Heart left ventricle (tissue), 16 donors: ENCODE results near the gene AFAP1L2. TPM values are rescaled to one million over a fixed set of nuclear protein-coding genes. Genes with fewer than 3 reads are reported as not detected.
A peak's percentile ranks its signal among the peaks of the same experiment; 100 is the strongest.

Experiments
- ATAC-seq, 4 donors: fragments of 200-7000 bp; cut with Tn5 transposase; one replicate each; pipeline ENCODE4 v1.9.1; 2020 to 2022; ENCODE audit warnings: moderate library complexity in 4 of 4, mild to moderate bottlenecking in 3 of 4, moderate number of reproducible peaks in 1 of 4
- DNase-seq, 5 donors: peaks; one replicate each; pipeline ENCODE4 v3.0.0-alpha.2; 2020
- H3K27ac ChIP-seq, 12 donors: fragments of 200-600 bp; sonication (generic) in 4 of 12; one replicate each; pipeline versions ENCODE4 v1.5.0 to v1.8.0; 2016 to 2022; ENCODE audit warnings: mild to moderate bottlenecking in 2 of 12
- H3K27me3 ChIP-seq, 9 donors: fragments of 200-600 bp; sonication (generic) in 2 of 9; one replicate each; pipeline versions ENCODE4 v1.5.1 to v1.8.0; 2016 to 2022; ENCODE audit warnings: mild to moderate bottlenecking in 3 of 9
- H3K36me3 ChIP-seq, 9 donors: fragments of 200-600 bp; sonication (generic) in 2 of 9; one replicate each; pipeline versions ENCODE4 v1.5.0 to v1.8.0; 2018 to 2022; ENCODE audit warnings: mild to moderate bottlenecking in 2 of 9
- H3K4me1 ChIP-seq, 12 donors: fragments of 200-600 bp; sonication (generic) in 4 of 12; one replicate each; pipeline versions ENCODE4 v1.5.0 to v1.8.0; 2016 to 2022; ENCODE audit warnings: mild to moderate bottlenecking in 3 of 12
- H3K4me3 ChIP-seq, 12 donors: fragments of 200-600 bp; sonication (generic) in 4 of 12; one replicate each; pipeline versions ENCODE4 v1.5.0 to v1.8.0; 2017 to 2022; ENCODE audit warnings: mild to moderate bottlenecking in 9 of 12, moderate library complexity in 4 of 12
- H3K9me3 ChIP-seq, 12 donors: fragments of 200-600 bp; sonication (generic) in 4 of 12; one replicate each; pipeline versions ENCODE4 v1.5.0 to v1.8.0; 2016 to 2022; ENCODE audit warnings: mild to moderate bottlenecking in 1 of 12
- CTCF ChIP-seq, 12 donors: fragments of 200-600 bp; sonication (generic) in 4 of 12; IDR thresholded peaks; one replicate each; pipeline versions ENCODE4 v1.5.0 to v1.8.0; 2018 to 2022; ENCODE audit warnings: antibody characterized with exemption in 12 of 12, mild to moderate bottlenecking in 5 of 12
- POLR2A ChIP-seq, 2 donors: fragments of 450-650 bp; IDR thresholded peaks; one replicate each; pipeline ENCODE4 v1.6.1; 2017; ENCODE audit warnings: antibody characterized with exemption in 2 of 2, mild to moderate bottlenecking in 2 of 2, moderate library complexity in 2 of 2
- WGBS, 4 donors: extraction: QIAGEN DNeasy Blood & Tissue Kit in 2 of 4; methylation state at CpG; one replicate each; pipeline versions ENCODE4 v1.1.5 to v1.1.7; 2013 to 2018; 5-methylcytosine and 5-hydroxymethylcytosine counted together
- intact Hi-C, 10 donors: fragments of 100-400 bp; cut with DNase I; formaldehyde crosslinking; loops; one replicate each; pipeline versions ENCODE4 v1.11.1 to v1.14.2; 2022
- polyA plus RNA-seq, 2 donors: library from polyadenylated mRNA; stranded (reverse); fragments of 200-250 nt; gene quantifications; one replicate each; pipeline ENCODE4 v1.2.3, GENCODE V29; 2013
- total RNA-seq, 9 donors: library from RNA; depleted of rRNA in 2 of 9; stranded (reverse); fragments of >200 nt in 2 of 9; fragmentation: NEBNext Ultra II Directional in 3 of 9; extraction: Animal tissue kit (Norgen Biotek cat#: 25700) in 3 of 9; gene quantifications; one replicate each; pipeline versions ENCODE4 v1.1.0 to v1.2.4, GENCODE V29; 2016 to 2023
- donor health status: ischemic (EF 13 %, LVEDD 7.1; RV severe dilation, severe dysfunction).
- donor health status: healthy with polysubstance abuse.
- donor health status: DM: no; HTN: yes; CAD: no.
- donor health status: DM: no; HTN: no; CAD: no.
- donor health status: ischemic (EF 25% LVEDD 6.9; RV normal size, moderate dysfunction).
- donor health status: ischemic (EF 25% LVEDD 5.7; RV mildly dilated, moderate dysfunction).
- donor health status: healthy.
- donor health status: DM: yes; HTN: yes; CAD: no.
- donor health status: ischemic (EF 35%, LVEDD 5.7; RV mildly dilated, moderate dysfunction).
- donor health status: nonischemic (EF 11% LVEDD 7.7; RV severe dilation, severe dysfunction).
- donor health status: DM: yes; HTN: yes; CAD: no.
- donor health status: PGD.
- donor health status: ischemic (EF 29% LVEDD 5.4; RV normal size, mild dysfunction).
- donor health status: nonischemic (EF 23%, LVEDD 6.1; RV moderate dilation, normal function).

AFAP1L2 gene
- total and polyA plus RNA-seq, 11 donors, result 2.8 to 8.2 (median 4.3) TPM

GRCh38 chr10:114430688-114431413 is 26.5 kb upstream of the AFAP1L2 start:
- no peak overlapping the region for H3K27ac ChIP-seq
- intact Hi-C loops, result loop anchor here in 1 of 10 donors (5.0 kb wide), 1 partner anchor 129 kb away; no protein-coding TSS in a partner anchor
- DNase-seq (no peak), ATAC-seq (no peak)
- TF ChIP-seq POLR2A (IDR thresholded peaks at IDR 0.05), result no peak
- TF ChIP-seq CTCF (IDR thresholded peaks at IDR 0.05), result no peak
- H3K9me3 ChIP-seq, result no peaks in the 10 kb centered on the region
- H3K4me1 ChIP-seq, result peaks cover 0 to 30% (median 13%) of the 10 kb centered on the region in 12 donors
- WGBS, 4 donors, result 93 to 95% (median 94%) methylated on average over 12 of the region's 12 CpGs
- no peaks in the 10 kb centered on the region for H3K27me3 ChIP-seq
- H3K4me3 ChIP-seq, result no peak overlapping the region
- peaks cover 0 to 63% (median 27%) of the 10 kb centered on the region in 9 donors for H3K36me3 ChIP-seq

GRCh38 chr10:114429581-114430335 is 25.5 kb upstream of the AFAP1L2 start:
- ATAC-seq, result peak in 1 of 4 donors; percentile 4
- Histone ChIP-seq H3K36me3 (peaks cover 0 to 52% (median 16%) of the 10 kb centered on the region in 9 donors), H3K9me3 (no peaks in the 10 kb centered on the region), H3K27ac (no peak overlapping the region), H3K4me1 (peaks cover 0 to 30% (median 13%) of the 10 kb centered on the region in 12 donors), H3K27me3 (no peaks in the 10 kb centered on the region), H3K4me3 (no peak overlapping the region)
- 77 to 87% (median 82%) methylated on average over 9 of the region's 9 CpGs for WGBS, 4 donors
- TF ChIP-seq CTCF (IDR thresholded peaks at IDR 0.05), result no peak
- no peak for TF ChIP-seq POLR2A (IDR thresholded peaks at IDR 0.05)
- intact Hi-C loops, result loop anchor here in 4 of 10 donors (5.0 kb wide), 1 partner anchor 127 kb away; no protein-coding TSS in a partner anchor
- DNase-seq, result no peak

- DNase-seq (no peak), ATAC-seq (peak; percentile 29 to 59 (median 38))
- Histone ChIP-seq H3K27ac (peak overlapping the region in 11 of 12 donors; percentile 27 to 77 (median 55)), H3K9me3 (no peaks in the 10 kb centered on the region), H3K4me1 (peaks cover 0 to 30% (median 13%) of the 10 kb centered on the region in 12 donors), H3K27me3 (no peaks in the 10 kb centered on the region), H3K4me3 (no peak overlapping the region), H3K36me3 (peaks cover 0 to 27% (median 0%) of the 10 kb centered on the region in 9 donors)
- intact Hi-C loops, result loop anchor here in 3 of 10 donors (5.0 kb wide), 1 partner anchor 125 kb away; no protein-coding TSS in a partner anchor
- 46 to 52% (median 50%) methylated on average over 9 of the region's 9 CpGs for WGBS, 4 donors
- TF ChIP-seq POLR2A (IDR thresholded peaks at IDR 0.05) (no peak), CTCF (IDR thresholded peaks at IDR 0.05) (peak in 6 of 12 donors; percentile 16 to 44 (median 24))
Observed at GRCh38 chr10:114427124-114427852, 23.0 kb upstream of the AFAP1L2 start.
